ENCODE measurements around the gene ANKK1.

DNA sequence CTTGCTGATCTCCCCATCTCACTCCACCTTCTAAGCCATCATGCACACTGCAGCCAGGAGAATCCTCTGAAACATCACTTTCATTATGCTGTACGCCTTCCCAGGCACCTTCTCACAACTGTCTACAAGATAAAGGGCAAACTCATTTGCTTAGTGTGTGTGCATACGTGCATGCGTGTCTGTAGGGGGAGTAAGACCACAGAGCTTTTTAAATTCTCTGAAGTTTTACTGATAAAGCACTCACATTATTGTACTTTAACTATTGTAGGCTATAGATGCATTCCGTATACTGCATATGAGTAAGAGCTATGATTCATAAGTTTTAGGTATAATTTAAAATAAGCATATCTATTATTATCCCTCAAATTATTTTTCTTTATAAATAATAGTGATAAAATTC is 15.3 kb upstream of the ANKK1 start:
- TF ChIP-seq EZH2 (IDR thresholded peaks at IDR 0.05; ENCODE audit: borderline replicate concordance, low read depth, low read length) (no peak), EP300 (IDR thresholded peaks at IDR 0.05; ENCODE audit: low read length) (no peak)
- TF ChIP-seq, protein P1, sequence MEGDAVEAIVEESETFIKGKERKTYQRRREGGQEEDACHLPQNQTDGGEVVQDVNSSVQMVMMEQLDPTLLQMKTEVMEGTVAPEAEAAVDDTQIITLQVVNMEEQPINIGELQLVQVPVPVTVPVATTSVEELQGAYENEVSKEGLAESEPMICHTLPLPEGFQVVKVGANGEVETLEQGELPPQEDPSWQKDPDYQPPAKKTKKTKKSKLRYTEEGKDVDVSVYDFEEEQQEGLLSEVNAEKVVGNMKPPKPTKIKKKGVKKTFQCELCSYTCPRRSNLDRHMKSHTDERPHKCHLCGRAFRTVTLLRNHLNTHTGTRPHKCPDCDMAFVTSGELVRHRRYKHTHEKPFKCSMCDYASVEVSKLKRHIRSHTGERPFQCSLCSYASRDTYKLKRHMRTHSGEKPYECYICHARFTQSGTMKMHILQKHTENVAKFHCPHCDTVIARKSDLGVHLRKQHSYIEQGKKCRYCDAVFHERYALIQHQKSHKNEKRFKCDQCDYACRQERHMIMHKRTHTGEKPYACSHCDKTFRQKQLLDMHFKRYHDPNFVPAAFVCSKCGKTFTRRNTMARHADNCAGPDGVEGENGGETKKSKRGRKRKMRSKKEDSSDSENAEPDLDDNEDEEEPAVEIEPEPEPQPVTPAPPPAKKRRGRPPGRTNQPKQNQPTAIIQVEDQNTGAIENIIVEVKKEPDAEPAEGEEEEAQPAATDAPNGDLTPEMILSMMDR (IDR thresholded peaks at IDR 0.05 in 2 of 3, conservative IDR thresholded peaks at IDR 0.05 in 1 of 3; ENCODE audit: insufficient read depth in 2 of 3, low read depth in 1 of 3, low read length in 3 of 3) = peak in 2 of 3 experiments; percentile 11 to 35; a peak in 3 of 6 replicates
